ENCODE data around the gene CPTP.
A peak's percentile ranks its signal among the peaks of the same experiment; 100 is the strongest.
"Not testable (repeated sequence)": the region's sequence is repeated elsewhere in the genome, so short reads cannot be mapped to it uniquely, and the experiment has no call there.

Gene CPTP

DNA sequence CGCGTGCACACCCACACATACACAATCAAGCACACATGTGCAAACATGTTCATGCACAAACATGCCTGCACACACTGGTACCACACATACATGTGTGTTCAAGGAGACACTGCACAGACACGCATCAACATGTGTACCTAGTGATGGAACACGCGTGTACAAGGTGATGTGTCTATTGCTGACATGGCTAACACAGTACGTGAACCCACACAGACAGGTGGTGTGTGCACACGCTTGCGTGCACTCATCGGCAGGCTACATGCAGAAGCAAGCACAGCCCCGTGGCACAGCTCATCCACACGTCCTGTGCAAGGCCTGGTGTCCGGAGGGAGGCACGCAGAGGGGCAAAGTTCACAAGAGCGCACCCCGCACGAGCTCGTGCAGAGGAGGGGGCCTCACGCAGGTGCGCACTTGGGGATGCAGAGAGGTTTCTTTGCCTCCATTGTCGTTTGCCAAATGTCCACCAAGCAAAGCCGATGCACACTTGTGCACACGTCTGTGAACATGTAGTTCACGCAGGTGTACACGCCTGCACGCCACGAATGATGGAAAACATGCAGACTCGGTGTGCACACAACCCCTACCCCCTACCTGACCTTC lies 17.8 kb upstream of the CPTP start:
- DNase-seq (ENCODE audit: low spot score): no peak

DNA sequence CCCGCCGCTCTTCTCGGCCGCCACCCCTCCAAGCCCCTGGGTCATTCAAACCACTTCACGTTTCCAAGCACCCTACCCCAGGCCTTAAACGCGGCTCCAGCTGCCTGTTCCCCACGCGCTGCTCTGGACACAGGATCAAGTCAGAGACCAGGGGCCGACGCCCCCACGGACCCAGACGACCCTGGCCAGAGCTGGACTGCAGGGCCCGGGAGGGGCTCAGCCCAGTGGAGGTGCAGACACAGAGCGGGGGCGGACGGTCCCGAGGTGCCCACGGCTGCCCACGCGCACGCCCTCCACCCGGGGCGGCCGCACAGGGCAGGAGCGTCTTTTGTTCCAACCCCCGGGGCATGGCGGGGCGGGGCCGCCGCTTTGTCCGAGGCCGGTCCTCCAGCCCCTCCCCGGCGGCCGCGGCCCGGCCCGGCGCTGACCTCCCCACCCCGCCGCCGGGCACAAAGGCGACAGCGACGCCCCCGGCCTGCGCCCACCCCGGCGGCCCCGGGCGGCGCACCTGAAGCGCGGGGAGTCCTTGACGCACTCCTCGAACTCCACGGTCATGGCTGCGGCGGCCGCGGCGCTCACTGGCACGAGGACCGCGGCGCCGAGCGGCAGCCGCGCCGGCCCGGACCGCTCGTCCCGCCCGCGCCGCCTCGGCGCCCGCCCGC lies 17.2 kb upstream of the CPTP start:
- DNase-seq (ENCODE audit: low spot score): peak; percentile 39

DNA sequence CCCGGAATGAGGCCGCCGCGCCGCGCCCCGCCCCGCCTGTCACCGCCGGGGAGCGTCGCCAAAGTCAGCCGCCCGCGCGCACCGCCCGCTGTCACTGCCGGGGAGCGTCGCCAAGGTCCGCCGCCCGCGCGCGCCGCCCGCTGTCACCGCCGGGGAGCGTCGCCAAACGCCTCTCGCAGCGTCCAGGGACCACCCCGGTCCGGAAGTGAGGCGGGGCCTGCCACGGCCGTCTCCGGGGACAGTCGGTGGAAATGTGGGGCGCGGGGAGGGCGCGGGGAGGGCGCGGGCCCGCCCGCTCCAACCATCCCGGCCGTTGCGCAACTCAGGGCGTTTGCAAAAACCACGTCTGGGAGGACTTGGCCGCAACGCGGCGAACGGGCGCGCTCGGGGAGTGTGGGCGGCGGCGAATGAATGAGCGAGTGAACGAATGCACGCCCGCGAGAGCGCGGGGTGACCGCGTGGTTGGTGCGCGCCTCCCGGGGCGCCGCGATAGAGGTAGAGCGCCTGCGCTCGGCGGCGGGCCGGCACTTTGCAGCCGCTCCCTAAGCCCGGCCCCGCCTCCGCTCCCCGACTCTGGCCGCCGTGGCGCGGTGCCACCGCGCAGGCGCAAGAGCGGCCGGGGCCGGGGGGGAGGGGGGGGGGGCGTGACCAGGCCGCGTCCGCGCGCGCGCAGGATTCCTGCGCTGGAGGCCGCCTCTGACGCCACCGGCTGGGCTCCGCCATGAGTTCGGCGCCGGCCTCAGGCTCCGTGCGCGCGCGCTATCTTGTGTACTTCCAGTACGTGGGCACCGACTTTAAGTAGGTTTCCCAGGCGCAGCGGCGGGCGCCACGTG lies 16.5 kb upstream of the CPTP start, which contains the start of the genes ACAP3 and PUSL1:
Gene ACAP3, minus strand, starts transcription at position 8 of the 833 bp plus-strand sequence. CDS start 115 bp downstream, outside the sequence.
Gene PUSL1, plus strand, starts transcription at position 675 of the 833 bp plus-strand sequence. Its CDS starts 47 bp downstream, at position 722.
- peak; percentile 88 for DNase-seq (ENCODE audit: low spot score)

DNA sequence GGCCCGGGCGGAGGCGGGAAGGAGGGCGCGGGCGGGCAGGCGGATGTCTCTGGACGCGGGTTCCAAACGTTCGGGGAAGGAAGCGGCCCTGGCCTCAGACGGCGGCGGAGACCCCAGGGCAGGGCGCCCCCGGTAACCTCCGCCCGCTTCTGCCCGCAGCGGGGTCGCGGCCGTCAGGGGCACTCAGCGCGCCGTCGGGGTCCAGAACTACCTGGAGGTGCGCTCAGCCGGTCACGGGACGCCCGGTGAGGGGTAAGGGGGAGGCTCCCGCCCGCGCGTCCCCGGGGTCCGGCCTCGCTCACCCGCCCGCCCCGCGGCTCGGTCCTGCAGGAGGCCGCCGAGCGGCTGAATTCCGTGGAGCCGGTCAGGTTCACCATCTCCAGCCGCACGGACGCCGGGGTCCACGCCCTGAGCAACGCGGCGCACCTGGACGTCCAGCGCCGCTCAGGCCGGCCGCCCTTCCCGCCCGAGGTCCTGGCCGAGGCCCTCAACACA lies 15.8 kb upstream of the CPTP start:
- DNase-seq (ENCODE audit: low spot score): no peak

DNA sequence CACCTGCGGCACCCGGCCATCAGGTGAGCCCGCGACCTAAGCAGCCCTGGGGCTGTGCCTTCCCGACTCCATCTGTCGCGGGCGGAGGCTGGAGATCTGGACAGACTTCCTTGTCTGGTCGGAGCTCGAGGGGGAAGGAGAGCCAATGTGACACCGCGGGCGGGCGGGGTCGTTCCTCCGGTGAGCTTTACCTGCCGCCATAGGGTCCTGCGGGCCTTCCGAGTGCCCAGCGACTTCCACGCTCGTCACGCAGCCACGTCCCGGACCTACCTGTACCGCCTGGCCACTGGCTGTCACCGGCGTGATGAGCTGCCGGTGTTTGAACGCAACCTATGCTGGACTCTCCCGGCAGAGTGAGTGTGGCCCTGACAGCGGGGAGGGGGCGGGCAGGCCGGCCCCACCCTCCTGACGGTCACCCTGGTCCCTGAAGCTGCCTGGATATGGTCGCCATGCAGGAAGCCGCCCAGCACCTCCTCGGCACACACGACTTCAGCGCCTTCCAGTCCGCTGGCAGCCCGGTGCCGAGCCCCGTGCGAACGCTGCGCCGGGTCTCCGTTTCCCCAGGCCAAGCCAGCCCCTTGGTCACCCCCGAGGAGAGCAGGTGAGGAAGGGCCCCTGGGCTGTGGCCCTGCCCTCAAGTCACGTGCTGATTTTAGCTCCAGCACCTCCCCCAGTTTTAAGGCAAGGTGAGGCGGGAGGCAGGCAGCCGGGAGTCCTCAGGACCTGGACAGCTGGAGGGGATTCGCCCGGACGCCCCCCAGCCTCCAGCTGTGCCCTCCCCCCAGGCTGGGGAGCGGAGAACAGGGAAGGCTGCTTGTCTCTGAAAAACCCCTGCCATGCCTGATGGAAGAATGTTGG lies 15.1 kb upstream of the CPTP start:
- DNase-seq (ENCODE audit: low spot score): no peak

DNA sequence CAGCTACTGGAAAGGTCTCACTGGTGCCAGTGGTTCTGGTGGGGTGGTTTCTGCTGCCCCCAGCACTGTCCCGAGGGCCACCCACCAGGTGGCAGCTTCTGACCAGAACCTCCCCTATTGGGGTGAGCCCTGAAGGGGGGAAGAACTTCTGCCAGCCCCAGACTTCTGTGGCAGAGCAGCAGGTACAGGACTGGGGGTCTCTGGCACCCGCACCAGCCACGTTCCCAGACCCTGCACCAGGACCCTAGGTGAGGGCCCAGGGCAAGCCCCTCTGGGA lies 14.6 kb upstream of the CPTP start:
- no peak for DNase-seq (ENCODE audit: low spot score)

DNA sequence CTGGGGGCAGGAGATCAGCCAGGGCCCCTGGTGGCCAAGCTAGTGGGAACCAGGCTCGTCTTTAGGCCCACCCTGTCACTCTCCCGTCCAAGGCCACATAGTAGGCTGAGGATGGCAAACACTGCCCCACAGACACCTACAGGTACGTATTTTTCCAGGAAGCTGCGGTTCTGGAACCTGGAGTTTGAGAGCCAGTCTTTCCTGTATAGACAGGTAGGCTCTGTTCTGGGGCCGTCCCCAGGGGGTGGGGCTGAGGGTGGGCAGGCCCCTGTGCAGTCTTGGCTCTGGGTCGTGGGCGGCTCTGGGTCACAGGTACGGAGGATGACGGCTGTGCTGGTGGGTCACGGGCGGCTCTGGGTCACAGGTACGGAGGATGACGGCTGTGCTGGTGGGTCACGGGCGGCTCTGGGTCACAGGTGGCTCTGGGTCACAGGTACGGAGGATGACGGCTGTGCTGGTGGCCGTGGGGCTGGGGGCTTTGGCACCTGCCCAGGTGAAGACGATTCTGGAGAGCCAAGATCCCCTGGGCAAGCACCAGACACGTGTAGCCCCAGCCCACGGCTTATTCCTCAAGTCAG lies 14.0 kb upstream of the CPTP start:
- DNase-seq (ENCODE audit: low spot score): no peak

DNA sequence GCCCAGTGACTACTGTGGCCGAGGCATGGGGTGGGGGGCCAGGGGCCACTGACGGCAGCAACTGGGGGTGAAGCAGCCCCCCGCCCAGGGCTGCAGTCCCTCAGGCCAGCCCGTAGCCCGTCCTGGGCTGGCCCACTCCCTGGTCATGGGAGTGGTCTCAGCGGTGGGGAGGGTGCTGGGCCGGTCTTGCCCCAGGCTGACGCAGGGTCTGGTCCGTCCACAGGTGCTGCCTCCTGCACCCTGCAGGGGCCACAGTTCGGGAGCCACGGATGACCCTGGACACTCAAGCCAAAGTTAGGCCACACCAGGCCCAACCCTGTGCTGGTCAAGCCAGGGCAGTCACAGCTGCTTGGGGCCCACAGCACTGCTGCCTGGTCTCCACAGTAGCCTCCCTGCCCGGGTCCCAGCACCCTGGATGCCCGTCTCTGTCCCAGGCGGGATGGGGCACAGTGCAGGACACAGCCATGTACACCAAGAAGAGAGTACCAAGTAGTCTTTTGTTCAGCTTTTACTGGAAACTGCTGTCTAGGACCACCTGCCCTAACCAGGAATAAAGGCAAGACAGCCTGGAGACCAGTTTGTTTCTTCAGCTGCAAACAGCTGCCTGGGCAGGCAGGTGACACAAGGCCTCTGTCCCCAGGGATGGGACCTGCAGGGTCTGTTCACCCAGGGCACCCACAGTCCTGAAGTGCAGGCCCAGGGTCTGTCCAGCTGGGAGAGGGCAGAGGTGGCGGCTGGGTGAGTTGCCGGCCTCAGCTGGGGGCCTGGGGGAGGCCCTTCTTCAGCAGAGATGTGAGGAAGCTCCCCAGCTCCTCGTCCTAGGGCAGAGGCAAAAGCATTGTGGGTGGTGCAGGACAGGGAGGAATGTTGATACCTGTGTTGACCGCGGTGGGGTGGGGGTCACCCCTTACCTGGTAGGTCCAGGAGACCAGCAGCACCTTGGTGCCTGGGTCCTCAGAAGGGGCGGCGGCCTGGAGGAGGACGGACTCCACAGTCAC lies 13.2 kb upstream of the CPTP start:
- DNase-seq (ENCODE audit: low spot score): no peak

DNA sequence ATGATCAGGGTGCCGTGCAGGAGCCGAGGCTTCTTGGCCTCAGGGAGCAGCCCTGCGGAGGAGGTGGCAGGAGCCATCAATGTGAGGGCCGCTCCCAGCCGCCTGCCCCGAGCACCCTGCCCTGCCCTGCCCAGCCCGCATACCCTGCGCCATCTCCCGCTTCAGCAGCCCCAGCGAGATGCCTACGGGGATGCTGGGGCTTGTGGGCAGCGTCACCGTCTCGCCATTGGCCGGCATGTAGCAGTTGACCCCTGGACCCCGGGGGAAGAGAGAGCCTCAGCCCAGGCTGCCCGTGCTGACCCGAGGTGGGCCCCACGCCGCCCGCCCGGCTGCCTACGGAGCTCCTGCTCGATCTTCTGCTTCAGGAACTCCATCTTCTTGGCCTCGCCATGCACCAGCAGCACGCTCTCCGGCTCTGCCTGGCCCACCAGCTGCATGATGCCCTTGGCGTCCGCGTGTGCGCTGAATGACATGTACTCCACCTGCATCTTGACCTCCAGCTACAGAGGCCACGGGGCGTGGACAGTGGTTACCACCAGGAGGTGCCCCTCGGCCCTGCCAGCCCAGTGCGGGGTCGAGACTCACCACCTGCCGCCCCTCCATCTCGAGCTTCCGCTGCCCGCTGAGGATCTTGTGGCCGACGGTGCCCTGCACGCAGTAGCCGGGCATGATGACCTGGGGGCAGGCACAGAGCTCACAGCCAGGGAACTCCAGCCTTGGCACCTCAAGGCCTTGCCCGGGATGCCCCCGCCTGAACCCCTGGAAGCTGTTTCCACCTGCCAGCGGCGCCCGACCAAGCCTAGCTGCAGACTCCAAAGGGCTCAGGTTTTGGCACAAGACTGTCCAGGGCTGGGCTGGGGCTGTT lies 11.9 kb upstream of the CPTP start:
- no peak for DNase-seq (ENCODE audit: low spot score)

DNA sequence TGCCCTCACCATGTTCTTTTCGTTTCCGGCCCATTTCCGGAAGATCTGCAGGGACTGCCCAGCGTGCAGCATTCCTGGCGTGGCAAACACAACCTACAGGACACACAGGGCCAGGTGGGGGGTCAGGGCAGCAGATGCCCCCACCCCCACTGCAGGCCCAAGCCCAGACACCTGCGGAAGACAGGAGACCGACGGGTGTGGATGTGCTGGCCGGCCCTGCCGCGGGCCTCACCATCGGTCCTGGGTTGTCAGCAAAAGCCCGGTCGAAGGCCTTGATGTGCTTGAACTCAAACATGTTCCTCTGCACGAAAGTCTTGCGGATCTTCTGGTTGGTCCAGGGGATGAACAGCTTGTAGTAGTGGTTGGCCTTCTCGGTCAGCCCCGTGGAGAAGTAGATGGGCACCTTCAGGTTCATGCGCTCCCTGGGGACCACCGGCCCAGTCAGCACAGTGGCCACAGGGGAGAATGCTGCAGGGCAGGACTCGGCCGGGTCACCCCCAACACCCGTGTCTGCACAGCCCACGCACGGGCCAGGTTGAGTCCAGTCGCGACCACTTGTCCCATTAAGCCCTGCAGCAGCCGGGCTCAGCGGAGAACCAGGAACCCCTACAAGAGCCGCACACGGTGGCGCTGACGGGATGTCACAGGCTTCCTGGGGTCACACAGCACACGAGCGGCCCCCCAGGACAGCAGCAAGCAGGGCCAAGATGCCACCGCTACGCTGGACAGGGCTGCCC lies 10.9 kb upstream of the CPTP start:
- DNase-seq (ENCODE audit: low spot score): no peak

DNA sequence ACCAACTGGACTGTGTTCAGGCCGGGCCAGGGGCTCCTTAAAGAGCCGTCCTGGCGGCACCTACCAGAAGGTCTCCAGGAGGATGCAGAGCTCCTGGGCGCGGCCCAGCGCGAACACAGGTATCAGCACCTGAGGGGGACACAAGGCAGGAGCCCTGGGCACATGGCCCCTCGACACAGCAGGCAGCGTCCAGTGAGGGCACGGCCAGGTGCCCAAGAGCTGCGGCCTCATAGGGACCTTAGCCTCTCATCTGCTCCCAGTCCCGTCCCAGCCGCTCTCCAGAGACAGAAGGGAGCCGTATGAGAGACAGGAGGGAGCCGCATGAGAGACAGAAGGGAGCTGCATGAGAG lies 10.4 kb upstream of the CPTP start:
- DNase-seq (ENCODE audit: low spot score): no peak

DNA sequence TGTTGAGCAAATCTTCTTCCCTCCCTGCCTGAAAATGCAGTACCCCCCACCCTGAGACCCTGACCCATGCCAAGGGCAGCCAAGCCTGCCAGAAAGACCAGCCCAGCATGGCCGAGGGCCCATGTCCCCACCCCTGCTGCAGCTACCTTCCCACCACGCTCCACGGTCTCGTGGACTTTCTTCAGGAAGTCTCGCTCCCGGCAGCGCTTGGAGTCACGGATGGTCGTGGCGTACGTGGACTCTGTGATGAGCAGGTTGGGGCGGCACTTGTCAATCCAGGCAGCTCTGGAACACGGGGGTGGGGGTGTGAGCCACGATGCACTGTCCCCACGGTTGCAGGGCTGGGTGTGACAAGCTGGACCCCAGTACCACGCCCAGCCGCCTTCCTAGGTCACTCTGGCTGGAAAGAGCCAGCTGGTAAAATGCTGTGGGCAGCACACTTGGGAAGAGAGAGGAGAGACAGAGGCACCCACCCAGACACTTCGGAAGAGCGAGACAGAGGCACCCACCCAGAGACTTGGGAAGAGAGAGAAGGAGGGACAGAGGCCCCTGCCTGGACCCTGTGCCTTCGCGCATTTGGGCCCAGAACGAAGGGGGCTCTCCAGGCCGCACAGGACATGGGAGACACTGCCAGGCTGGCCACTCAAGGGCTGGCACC lies 9.8 kb upstream of the CPTP start:
- DNase-seq (ENCODE audit: low spot score): no peak

DNA sequence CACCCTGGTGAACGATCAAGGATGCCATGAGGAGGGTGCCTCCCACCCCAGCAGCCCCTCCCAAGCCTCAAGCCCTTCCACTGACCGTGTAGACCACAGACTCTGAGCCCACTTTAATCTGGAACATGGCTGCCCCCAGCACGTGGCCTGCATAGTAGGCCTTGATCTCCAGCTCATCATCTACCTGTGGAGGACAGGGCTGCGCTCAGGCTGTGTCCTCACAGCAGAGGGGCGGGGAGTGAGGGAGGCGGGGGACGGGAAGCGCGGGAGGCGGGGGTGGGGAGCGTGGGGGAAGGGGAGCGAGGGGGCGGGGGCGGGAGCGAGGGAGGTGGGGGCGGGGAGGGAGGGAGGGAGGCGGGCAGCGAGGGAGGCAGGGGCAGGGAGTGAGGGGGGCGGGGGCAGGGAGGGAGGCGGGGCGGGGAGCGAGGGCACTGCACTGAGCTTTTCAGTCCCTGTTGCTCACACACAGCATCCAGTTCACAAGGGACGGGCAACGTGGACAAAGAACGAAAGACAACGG lies 9.1 kb upstream of the CPTP start:
- DNase-seq (ENCODE audit: low spot score): no peak

DNA sequence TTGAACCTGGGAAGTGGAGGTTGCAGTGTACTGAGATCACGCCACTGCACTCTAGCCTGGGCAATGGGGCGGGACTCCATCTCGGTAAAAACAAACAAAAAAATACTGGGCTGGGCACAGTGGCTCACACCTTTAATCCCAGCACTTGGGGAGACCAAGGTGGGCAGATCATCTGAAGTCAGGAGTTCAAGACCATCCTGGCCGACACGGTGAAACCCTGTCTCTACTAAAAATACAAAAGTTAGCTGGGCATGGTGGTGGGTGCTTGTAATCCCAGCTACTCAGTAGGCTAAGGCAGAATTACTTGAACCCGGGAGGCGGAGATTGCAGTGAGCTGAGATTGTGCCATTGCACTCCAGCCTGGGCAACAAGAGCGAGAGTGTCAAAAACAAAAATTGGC lies 8.4 kb upstream of the CPTP start:
- not testable (repeated sequence) for DNase-seq (ENCODE audit: low spot score)

DNA sequence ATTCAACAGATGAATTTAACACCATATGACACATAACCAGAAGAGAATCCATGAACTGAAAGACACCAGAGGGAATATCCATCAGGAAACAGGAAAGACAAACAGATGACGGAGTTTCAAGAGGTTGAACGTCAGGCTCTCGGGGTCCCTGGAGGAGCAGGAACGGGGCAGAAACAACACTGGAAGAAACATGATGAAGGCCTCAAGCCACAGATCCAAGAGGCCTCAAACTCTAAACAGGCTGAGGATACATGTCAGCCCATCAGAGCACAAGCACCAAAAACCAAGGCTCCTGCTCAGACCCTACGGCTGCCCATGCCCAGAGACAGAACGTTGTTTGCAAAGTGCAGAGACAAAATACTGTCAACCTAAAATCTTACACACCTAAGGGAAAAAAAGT lies 7.2 kb upstream of the CPTP start:
- DNase-seq (ENCODE audit: low spot score): no peak

DNA sequence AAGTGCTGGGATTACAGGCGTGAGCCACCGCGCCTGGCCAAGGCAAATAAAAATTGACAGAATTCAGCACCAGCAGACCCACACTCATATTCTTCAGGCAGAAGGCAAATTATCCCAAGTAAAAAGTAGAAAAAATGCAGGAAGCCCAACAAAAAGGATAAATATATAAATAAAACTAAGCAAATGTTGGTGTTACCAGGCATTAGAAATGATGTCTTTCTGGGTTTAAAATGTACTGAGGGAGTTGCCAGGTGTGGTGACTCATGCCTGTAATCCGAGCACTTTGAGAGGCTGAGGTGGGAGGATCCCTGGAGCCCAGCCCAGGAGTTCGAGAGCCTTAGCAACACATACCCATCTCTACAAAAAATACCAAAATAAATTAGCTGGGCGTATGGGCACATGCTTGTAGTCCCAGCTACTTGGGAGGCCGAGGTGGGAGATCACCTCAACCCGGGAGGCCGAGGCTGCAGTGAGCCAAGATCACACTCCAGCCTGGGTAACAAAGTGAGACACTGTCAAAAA lies 6.4 kb upstream of the CPTP start:
- DNase-seq (ENCODE audit: low spot score): no peak

DNA sequence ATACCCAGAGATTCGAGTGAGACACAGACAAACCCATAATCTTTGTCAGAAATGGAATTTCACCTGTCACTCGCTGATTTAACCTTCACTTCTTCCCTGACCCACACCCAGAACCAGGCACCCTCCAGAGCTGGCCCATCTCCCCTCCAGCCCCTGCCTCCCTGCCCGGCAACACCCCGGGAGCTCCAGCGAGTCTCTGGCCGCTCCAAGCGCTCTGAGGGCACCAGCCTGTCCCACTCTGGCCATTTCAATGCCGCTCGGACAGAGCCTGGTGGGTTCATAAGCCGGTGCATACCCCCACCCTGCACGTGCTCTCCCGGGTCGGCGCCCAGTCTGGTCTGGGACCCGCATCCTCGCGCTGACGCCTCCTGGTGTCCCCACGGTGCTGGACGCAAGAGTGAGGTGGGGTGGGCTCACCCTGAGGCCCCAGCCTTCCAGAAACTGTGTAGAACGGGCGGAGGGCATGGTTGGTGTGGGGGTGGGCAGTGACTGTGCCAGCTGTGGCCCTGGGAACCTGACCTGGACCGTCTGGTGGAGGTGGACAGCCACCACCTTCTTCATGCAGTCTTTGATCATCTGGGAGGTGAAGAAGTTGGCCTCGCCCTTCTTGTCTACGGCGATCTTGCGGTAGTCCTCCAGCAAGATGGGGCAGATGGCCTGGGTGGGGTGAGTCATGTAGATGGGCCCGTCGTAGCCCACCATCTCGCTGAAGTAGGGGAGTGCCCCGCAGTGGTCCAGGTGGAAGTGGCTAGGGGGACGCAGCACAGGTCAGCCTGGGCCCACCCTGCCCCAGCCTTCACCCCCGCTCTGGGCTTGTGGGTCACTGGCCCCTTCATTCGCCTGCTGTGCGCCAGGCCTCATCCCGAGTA lies 5.6 kb upstream of the CPTP start:
- DNase-seq (ENCODE audit: low spot score): no peak
